NOMO-1 treated with DMSO at 0.1 percent for 48 hours (cell line): ENCODE data around the gene RNF145.
"Not testable (repeated sequence)": the region's sequence is repeated elsewhere in the genome, so short reads cannot be mapped to it uniquely, and the experiment has no call there.

Experiments
- DNase-seq: peaks from one replicate; lab custom pipeline; 2025; ENCODE audit not compliant: unreplicated experiment; lab: John Stamatoyannopoulos, UW

The RNF145 gene

DNA sequence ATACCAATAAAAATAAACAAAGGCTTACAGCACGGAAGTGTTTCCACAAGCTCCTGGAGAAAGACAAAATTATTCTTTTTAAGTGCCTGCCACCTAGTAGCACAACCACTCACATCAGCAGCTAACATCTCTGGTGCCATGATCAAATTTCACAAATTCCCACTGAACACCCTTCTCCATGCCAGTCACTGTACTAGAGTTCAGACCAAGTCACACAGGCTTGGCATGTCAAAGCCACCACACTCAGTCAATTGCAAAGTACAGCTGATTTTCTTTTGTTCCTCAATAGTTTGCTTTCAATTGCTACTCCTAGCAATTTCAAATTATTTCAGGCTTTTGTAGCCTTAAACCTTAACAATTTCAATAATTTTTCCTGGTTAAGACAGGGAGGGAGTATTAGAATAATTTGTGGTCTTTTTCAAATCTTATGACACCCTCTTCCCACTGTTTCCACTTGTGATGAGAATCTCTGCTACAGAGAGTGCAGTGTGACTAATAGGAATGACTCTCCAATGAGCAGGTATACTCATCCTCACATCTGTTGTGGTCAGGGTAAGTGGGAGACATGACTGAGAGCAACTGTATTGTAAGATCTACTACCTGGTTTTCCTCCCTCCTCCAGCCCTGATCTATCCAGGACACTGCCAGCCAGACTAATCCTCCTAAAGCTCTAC is 46.2 kb downstream of the RNF145 start:
- no peak for DNase-seq

DNA sequence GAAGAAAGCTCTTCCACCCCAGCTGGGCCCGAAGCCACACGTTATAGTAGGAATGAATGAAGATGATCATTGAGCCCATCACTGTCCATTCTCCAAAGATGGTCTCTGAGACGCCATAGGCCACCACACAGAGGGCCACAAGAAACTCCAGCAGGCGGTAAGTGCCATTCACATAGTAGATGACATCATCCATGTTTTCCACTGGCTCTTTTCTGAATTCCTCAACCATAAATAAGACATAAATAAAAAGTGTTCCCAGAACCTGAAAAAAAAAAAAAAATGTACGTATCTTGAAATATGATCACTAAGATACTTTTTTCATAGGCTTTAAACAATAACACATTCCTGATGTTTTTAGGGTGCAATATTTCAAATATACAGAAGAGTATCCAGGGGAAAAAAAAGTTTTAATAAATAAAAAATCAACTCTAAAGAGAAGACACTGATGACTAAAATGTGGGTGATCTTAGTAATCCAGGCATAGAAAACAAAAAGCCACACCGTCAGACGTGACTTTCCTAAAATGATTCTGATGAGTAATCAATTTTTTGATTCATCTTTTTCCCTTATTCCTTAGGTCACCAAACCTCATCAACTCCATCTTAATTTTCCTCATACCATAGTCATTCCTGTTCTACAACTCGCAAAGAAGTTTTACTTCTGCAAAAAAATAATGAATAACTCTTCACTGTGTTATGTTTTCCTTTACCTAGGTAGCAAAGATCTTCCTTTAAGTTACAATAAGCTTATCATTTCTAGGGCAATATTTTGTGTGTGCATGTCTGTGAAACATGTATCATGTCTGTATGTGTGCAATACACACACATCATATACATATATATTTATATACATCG is 47.8 kb downstream of the RNF145 start:
- DNase-seq: no peak

DNA sequence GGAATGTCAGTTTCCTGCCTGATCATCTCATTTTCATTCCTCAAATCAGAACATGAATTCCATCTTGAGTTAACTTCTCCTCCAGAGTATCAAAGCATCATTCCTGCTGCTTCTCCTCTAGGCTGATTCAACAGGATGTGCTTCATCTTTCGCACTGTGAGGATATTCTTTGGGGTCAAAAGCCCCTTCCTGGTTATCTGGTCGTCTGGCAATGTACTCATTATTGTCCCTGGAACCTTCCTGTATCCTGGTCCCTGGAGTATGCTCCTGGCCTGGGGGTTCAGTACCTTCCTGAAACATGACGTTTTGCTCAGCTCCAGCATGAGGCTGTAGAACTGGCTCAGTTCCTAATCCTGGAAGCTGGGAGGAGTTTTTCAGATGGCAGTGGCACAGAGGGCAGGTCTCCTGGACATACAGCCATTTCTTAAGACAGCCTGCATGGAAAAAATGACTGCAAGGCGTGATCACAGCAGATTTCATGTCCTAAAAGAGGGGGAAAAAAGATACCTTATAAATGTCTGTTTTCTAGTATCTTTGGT is 50.7 kb downstream of the RNF145 start:
- not testable (repeated sequence) for DNase-seq

- no peak for DNase-seq
Observed at GRCh38 chr5:159157552-159157951, 51.8 kb downstream of the RNF145 start.

GRCh38 chr5:159156426-159157238 is 52.7 kb downstream of the RNF145 start:
- DNase-seq: peak; percentile 68

DNA sequence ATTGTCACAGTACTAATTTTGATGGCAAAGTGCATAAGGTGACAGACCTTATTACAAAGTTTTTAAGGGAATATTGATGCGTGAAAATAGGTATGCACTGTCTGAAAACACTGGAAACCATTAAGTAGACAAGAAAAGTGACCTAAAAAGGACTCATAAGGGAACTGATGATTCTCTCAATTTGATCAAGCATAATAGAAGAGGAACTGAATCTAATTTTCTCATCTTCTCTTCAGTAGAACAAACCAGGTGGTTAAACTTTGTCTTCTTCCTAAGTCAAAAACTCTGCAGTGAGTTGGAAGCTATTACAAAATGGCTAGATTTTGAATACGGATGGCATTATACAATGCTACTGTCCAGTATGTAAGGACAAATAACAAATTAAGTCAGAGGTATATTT is 53.4 kb downstream of the RNF145 start:
- peak; percentile 44 for DNase-seq

- DNase-seq: no peak
Observed at GRCh38 chr5:159152876-159153275, 56.5 kb downstream of the RNF145 start.

DNA sequence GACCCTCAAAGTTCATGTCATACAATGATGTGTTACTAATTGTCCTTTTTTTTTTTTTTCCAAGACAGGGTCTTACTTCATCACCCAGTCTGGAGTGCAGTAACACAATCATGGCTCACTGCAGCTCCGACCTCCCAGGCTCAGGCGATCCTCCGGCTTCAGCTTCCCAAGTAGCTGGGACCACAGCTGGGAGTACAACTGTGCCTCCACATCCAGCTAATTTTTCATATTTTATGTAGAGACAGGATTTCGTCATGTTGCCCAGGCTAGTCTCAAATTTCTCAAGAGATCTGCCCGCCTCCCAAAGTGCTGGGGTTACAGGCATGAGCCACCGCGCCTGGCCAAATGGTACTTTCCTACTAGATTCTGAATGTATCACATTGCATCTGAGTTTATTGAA is 60.3 kb downstream of the RNF145 start:
- no peak for DNase-seq

DNA sequence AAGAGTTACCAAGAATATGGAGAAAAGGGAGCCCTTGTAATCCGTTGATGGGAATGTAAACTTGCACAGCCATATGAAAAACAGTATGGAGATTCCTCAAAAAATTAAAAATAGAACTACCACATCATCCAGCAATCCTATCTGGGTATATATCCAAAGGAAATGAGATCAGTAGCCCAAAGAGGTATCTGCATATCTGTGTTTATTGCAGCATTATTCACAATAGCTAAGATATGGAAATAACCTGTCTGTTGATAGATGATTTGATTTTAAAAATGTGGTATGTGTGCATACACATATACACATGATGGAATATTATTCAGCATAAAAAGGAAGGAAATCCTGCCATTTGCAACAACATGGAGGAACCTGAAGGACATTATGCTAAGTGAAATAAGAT is 61.4 kb downstream of the RNF145 start:
- DNase-seq: no peak

DNA sequence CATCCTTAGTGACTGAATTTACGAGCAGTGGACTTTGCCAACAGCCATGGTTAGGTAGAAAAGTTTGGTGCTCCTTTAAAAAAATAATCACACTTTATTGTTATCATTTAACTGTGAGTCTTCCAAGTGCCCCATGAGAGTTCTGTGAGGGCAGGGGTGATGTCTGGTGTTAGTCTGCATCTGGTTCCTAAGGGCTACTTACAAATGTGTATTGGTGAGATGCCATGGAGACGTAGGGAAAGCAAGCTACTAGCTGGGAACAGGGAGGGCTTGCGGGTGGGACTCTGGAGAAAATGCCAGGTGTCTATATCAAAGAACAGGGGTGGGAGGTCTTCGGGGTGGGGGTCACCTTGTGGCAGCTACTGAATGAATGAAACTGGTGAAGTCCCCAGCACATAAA is 62.5 kb downstream of the RNF145 start:
- DNase-seq: no peak

- DNase-seq: not testable (repeated sequence)
Observed at GRCh38 chr5:159145160-159145559, 64.2 kb downstream of the RNF145 start.

DNA sequence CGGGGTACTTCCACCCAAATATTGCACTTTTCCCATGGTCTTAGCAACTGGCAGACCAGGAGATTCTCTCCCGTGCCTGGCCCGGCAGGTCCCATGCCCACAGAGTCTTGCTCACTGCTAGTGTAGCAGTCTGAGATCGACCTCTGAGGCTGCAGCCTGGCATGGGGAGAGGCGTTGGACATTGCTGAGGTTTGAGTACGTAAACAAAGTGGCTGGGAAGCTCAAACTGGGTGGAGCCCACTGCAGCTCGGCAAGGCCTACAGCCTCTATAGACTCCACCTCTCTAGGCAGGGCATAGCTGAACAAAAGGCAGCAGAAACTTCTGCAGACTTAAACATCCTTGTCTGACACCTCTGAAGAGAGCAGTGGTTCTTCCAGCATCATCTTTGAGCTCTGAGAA is 69.6 kb downstream of the RNF145 start:
- DNase-seq: no peak

DNA sequence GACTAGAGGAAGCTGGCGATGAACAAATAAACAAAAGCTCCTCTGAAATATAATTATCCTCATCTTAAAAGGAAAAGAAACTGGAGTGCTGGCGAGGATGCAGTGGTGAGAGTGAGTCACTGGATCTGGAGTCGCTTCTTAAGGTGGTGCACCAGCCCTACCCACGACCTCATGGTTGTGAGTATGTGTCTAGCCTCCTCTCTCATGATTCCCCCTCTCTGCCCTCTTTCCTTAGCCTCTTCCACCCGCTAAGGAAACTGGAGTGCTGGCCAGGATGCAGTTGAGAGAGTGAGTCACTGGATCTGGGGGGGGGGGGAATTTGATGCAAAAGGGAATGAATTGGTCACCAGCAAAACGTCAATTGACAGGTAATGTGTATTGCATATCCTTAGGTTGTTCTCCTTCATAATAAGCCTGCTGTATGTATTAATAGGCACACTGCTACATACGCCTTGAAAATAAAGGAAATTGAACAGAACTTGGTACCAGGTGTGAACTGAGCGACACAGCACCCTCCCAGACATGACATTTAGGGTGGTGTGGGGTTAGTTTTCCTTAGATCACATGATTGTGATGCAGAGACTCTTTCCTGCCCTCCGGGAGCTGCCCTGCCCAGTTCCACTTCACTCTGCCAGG is 73.3 kb downstream of the RNF145 start:
- no peak for DNase-seq

DNA sequence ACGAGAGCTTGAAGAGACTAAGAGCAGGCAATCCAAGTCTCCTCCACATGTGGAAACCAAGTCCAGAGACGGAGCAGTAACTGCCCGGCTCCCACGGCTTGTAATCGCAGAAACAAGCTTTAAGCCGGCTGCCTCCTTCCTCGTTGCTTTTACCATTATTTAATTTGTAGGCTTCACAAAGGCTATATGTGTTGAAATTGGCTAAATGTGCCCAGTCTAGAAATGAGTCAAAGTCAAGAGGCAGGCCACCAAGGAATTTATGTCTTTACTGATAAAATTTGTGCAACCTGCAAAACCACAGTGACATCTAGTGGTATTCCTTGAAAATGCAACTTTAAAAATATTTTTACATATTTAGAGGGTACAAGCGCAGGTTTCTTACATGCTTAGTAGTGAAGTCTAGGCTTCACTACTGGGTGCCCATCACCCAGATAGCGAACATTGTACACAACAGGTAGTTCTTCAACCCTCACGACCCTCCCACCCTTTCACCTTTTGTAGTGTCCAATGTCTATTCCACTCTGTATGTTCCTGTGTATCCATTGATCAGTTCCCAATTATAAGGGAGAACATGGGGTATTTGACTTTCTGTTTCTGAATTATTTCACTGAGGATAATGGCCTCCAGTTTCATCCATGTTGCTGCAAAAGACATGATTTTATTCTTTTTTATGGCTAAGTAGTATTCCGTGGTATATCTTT is 76.2 kb downstream of the RNF145 start:
- DNase-seq: peak; percentile 77

- no peak for DNase-seq
Observed at GRCh38 chr5:159132429-159133040, 76.8 kb downstream of the RNF145 start.

GRCh38 chr5:159131951-159132350 is 77.4 kb downstream of the RNF145 start:
- no peak for DNase-seq

DNA sequence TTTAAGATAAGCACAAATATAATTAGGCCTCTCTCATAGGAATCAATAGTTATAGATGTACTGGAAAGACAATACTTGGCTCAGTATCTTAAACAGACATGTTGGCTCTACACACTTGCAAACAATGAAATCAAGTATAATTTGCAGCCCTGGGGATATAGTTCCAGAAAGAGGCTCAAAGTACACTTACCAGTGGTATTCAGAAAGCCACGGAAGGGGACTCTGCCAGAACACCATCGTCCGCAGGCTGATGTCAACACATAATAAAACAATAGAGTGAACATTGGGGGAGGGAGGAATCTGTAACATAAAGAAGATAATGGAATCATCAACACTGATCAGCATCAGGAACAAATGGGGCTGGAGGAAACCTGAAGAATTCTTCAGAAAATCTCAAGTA is 78.5 kb downstream of the RNF145 start:
- DNase-seq: no peak

DNA sequence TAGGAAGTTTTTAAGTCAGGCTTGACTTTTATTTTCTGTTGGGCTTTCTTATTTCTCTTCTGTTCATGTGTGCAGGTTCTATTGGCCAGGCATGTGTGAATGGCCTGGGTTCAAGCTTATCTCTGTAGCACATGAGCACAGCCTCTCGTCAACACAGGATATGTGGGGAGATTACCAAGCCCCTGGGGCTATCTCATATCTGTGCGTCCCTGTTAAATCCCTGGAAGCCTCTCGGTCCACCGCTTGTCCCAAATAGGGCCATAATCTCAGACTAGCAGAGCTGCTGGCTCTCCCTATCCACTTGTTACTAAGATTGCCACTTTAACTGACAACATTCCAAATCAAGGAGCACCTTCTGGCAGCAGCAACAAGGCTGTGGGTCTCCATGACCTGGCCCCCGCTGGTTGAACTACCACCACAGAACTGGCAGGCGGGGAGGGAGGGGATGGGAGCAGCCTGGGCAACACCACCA is 81.2 kb downstream of the RNF145 start:
- DNase-seq: no peak

- DNase-seq: no peak
Observed at GRCh38 chr5:159123700-159124099, 85.7 kb downstream of the RNF145 start.

DNA sequence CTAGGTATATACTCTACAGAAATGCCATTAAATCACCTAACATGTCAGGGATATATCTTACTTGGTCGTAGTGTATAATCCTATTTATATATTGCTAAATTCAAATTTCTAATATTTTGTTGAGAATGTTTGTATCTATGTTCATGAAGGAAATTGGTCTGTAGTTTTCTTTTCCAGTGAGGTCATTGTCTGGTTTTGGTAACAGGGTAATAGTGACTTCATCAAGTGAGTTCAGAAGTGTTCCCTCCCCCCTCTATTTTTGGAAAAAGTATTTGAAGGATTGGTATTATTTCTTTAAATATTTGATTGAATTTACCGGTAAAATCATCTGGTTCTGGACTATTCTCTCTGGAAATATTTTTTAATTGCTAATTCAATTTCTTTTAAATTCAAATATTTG is 86.2 kb downstream of the RNF145 start:
- DNase-seq: no peak
